IMR-90 (cell line): Measurements from ENCODE around the gene AAR2. TPM values are rescaled to one million over a fixed set of nuclear protein-coding genes. Genes with fewer than 3 reads are reported as not detected.

Experiments used
- ATAC-seq: fragments of 200-7000 bp; cut with Tn5 transposase; 2 replicates; pipeline ENCODE4 v1.9.1; 2020; ENCODE audit warnings: low read depth, mild to moderate bottlenecking, moderate library complexity
- BruUV-seq: library from RNA; stranded (reverse); fragments of 400-500 nt; replicated peaks from 2 replicates; lab custom pipeline; 2021; lab: Mats Ljungman, UMichigan
- CTCF ChIA-PET: fragments of 300-600 bp; formaldehyde crosslinking; extraction: SDS; loops from one replicate; lab custom pipeline; 2021; ENCODE audit warnings: antibody characterized with exemption; lab: Yijun Ruan, JAX
- POLR2A ChIA-PET: fragments of 300-600 bp; sonication (Branson Sonifier 250); formaldehyde crosslinking; loops from one replicate; lab custom pipeline; 2022; ENCODE audit warnings: antibody characterized with exemption; ENCODE audit not compliant: unreplicated experiment; lab: Charles Lee
- DNase-seq: peaks from one replicate; pipeline ENCODE4 v3.0.0; 2013
- H2AFZ ChIP-seq: replicated peaks from 2 replicates; pipeline ENCODE3; 2013; ENCODE audit warnings: low read length, mild to moderate bottlenecking; ENCODE audit not compliant: poor library complexity
- H2AK5ac ChIP-seq: 2 replicates; pipeline ENCODE4 v1.6.1; 2013; ENCODE audit warnings: low read depth, low read length, inconsistent platforms
- H2AK9ac ChIP-seq: replicated peaks from 2 replicates; pipeline ENCODE3; 2013; ENCODE audit warnings: mild to moderate bottlenecking, low read depth, low read length, moderate library complexity; ENCODE audit not compliant: poor library complexity
- H2BK120ac ChIP-seq: 2 replicates; pipeline ENCODE4 v1.6.1; 2013; ENCODE audit warnings: low read depth, low read length, inconsistent platforms
- H2BK15ac ChIP-seq: 3 replicates; pipeline ENCODE4 v1.6.1; 2013; ENCODE audit warnings: low read depth, low read length, inconsistent platforms
- H2BK20ac ChIP-seq: 2 replicates; pipeline ENCODE4 v1.6.1; 2013; ENCODE audit warnings: low read depth, mild to moderate bottlenecking, inconsistent platforms, low read length, moderate library complexity
- H2BK5ac ChIP-seq: 2 replicates; pipeline ENCODE4 v1.6.1; 2013; ENCODE audit warnings: mild to moderate bottlenecking, low read depth, low read length, inconsistent platforms; ENCODE audit not compliant: poor library complexity, severe bottlenecking
- H3K14ac ChIP-seq: replicated peaks from 2 replicates; pipeline ENCODE4 v1.6.1; 2013; ENCODE audit warnings: low read depth, low read length, inconsistent platforms
- H3K18ac ChIP-seq: 2 replicates; pipeline ENCODE4 v1.6.1; 2013; ENCODE audit warnings: low read depth, low read length, control low read depth
- H3K23ac ChIP-seq: 2 replicates; pipeline ENCODE4 v1.6.1; 2013; ENCODE audit warnings: low read depth, low read length, inconsistent platforms
- H3K27ac ChIP-seq: 2 replicates; pipeline ENCODE4 v1.5.1; 2013; ENCODE audit warnings: mild to moderate bottlenecking, control low read depth, low read length; ENCODE audit not compliant: insufficient read depth
- H3K27me3 ChIP-seq: 2 replicates; pipeline ENCODE4 v1.6.1; 2013; ENCODE audit warnings: low read length; ENCODE audit not compliant: control insufficient read depth, insufficient read depth
- H3K36me3 ChIP-seq: 2 replicates; pipeline ENCODE4 v1.6.1; 2013; ENCODE audit warnings: low read length, mixed read lengths; ENCODE audit not compliant: control insufficient read depth, insufficient read depth
- H3K4ac ChIP-seq: 2 replicates; pipeline ENCODE4 v1.6.1; 2013; ENCODE audit warnings: low read depth, low read length, inconsistent platforms
- H3K4me1 ChIP-seq: 2 replicates; pipeline ENCODE4 v1.6.1; 2013; ENCODE audit warnings: low read length, mixed read lengths; ENCODE audit not compliant: control insufficient read depth, insufficient read depth
- H3K4me2 ChIP-seq: 2 replicates; pipeline ENCODE4 v1.6.1; 2013; ENCODE audit warnings: low read depth, mild to moderate bottlenecking, control low read depth, low read length, moderate library complexity
- H3K4me3 ChIP-seq: 2 replicates; pipeline ENCODE4 v1.5.1; 2013; ENCODE audit warnings: low read depth, mild to moderate bottlenecking, control low read depth, low read length, moderate library complexity; ENCODE audit not compliant: insufficient read depth
- H3K56ac ChIP-seq: 2 replicates; pipeline ENCODE4 v1.6.1; 2013; ENCODE audit warnings: low read length, inconsistent platforms; ENCODE audit not compliant: insufficient read depth; ENCODE audit errors: extremely low read depth
- H3K79me1 ChIP-seq, 2 experiments: 2 replicates each; pipeline ENCODE4 v1.6.1; 2013; ENCODE audit warnings: low read length in 2 of 2, inconsistent platforms in 1 of 2, low read depth in 1 of 2
- H3K9ac ChIP-seq: 2 replicates; pipeline ENCODE4 v1.6.1; 2013; ENCODE audit warnings: low read depth, low read length, control low read depth
- H3K9me1 ChIP-seq: 2 replicates; pipeline ENCODE4 v1.6.1; 2013; ENCODE audit warnings: low read length, inconsistent platforms; ENCODE audit not compliant: insufficient read depth
- H3K9me3 ChIP-seq: 2 replicates; pipeline ENCODE4 v1.6.1; 2013; ENCODE audit warnings: low read length; ENCODE audit not compliant: control insufficient read depth, insufficient read depth
- H4K20me1 ChIP-seq: 2 replicates; pipeline ENCODE4 v1.6.1; 2013; ENCODE audit warnings: low read length, inconsistent platforms; ENCODE audit not compliant: insufficient read depth
- H4K5ac ChIP-seq: 2 replicates; pipeline ENCODE4 v1.6.1; 2013; ENCODE audit warnings: mild to moderate bottlenecking, low read depth, low read length, control low read depth
- H4K8ac ChIP-seq, 2 experiments: 2 replicates each; pipeline ENCODE4 v1.6.1; 2013; ENCODE audit warnings: low read depth in 2 of 2, low read length in 2 of 2, control low read depth in 1 of 2, inconsistent platforms in 1 of 2
- H4K91ac ChIP-seq: 2 replicates; pipeline ENCODE4 v1.6.1; 2013; ENCODE audit warnings: low read depth, low read length, inconsistent platforms; ENCODE audit not compliant: insufficient read depth
- BHLHE40 ChIP-seq: fragments of 150-350 bp; IDR thresholded peaks from 2 replicates; pipeline ENCODE4 v1.6.1; 2016; ENCODE audit warnings: mild to moderate bottlenecking, low read depth, low read length
- CEBPB ChIP-seq: IDR thresholded peaks from 2 replicates; pipeline ENCODE4 v1.6.1; 2012; ENCODE audit warnings: low read depth, low read length, improper control_type of control experiment
- CHD1 ChIP-seq: IDR thresholded peaks from 2 replicates; pipeline ENCODE4 v1.6.1; 2012; ENCODE audit warnings: low read depth, low read length, improper control_type of control experiment
- CTCF ChIP-seq: conservative IDR thresholded peaks from 2 replicates; pipeline ENCODE4 v1.5.1; 2012; ENCODE audit warnings: mild to moderate bottlenecking, low read depth, low read length, improper control_type of control experiment
- ELK1 ChIP-seq: fragments of 150-350 bp; IDR thresholded peaks from 2 replicates; pipeline ENCODE4 v1.6.1; 2016; ENCODE audit warnings: low read depth, mild to moderate bottlenecking, low read length, moderate library complexity, borderline replicate concordance
- FOS ChIP-seq: fragments of 150-350 bp; IDR thresholded peaks from 2 replicates; pipeline ENCODE4 v1.6.1; 2016; ENCODE audit warnings: low read depth, low read length
- MAFK ChIP-seq: IDR thresholded peaks from 2 replicates; pipeline ENCODE4 v1.6.1; 2012; ENCODE audit warnings: low read depth, low read length, improper control_type of control experiment
- MAZ ChIP-seq: IDR thresholded peaks from 2 replicates; pipeline ENCODE4 v1.6.1; 2012; ENCODE audit warnings: low read depth, mild to moderate bottlenecking, low read length, improper control_type of control experiment, moderate library complexity, borderline replicate concordance
- MXI1 ChIP-seq: IDR thresholded peaks from 2 replicates; pipeline ENCODE4 v1.6.1; 2012; ENCODE audit warnings: low read depth, mild to moderate bottlenecking, low read length, moderate library complexity, borderline replicate concordance
- NFE2L2 ChIP-seq: fragments of 150-350 bp; IDR thresholded peaks from 2 replicates; pipeline ENCODE4 v1.6.1; 2016; ENCODE audit warnings: low read depth, mild to moderate bottlenecking, low read length
- POLR2A ChIP-seq: IDR thresholded peaks from 2 replicates; pipeline ENCODE4 v1.6.1; 2012; ENCODE audit warnings: mild to moderate bottlenecking, low read depth, low read length
- RAD21 ChIP-seq: IDR thresholded peaks from 2 replicates; pipeline ENCODE4 v1.6.1; 2012; ENCODE audit warnings: low read length, improper control_type of control experiment
- RFX5 ChIP-seq: IDR thresholded peaks from 2 replicates; pipeline ENCODE4 v1.8.0; 2012; ENCODE audit warnings: low read depth, mild to moderate bottlenecking, low read length, moderate library complexity
- SMC3 ChIP-seq: fragments of 150-350 bp; IDR thresholded peaks from 2 replicates; pipeline ENCODE4 v1.6.1; 2016; ENCODE audit warnings: low read depth, mild to moderate bottlenecking, antibody characterized with exemption, low read length, moderate library complexity
- WGBS, 2 experiments: methylation state at CpG; one replicate each; pipeline versions ENCODE4 v1.1.5 to v1.1.7; 2013; ENCODE audit warnings: missing lambda C conversion rate in 2 of 2; ENCODE audit not compliant: insufficient read length in 1 of 2; ENCODE audit errors: extremely low coverage in 2 of 2; 5-methylcytosine and 5-hydroxymethylcytosine counted together
- dilution Hi-C: fragments of 300-500 bp; cut with HindIII; formaldehyde crosslinking; loops from one replicate; pipeline ENCODE4 v1.14.3; 2018; ENCODE audit warnings: low sequenced_read_pairs; ENCODE audit not compliant: unreplicated experiment
- in situ Hi-C: fragments of 300-500 bp; cut with MboI; formaldehyde crosslinking; loops from 3 replicates; pipeline ENCODE4 v1.14.3; 2019; ENCODE audit warnings: low sequenced_read_pairs, inconsistent platforms, mixed read lengths
- intact Hi-C: fragments of 100-400 bp; cut with micrococcal nuclease; formaldehyde crosslinking; loops from 2 replicates; pipeline ENCODE4 v1.10.0; 2022
- polyA plus RNA-seq, 3 experiments: library from polyadenylated mRNA; depleted of rRNA; stranded (reverse); fragments of >200 nt; gene quantifications; 2 replicates each; pipeline ENCODE4 v1.2.3, GENCODE V29; 2012; ENCODE audit warnings: low replicate concordance in 1 of 3
- total RNA-seq: library from RNA; depleted of rRNA; stranded (reverse); fragments of >200 nt; gene quantifications from 2 replicates; pipeline ENCODE4 v1.2.3, GENCODE V29; 2012

AAR2 gene
- total and polyA plus RNA-seq, 2 of the 4 experiments (the other 2 are of a cell fraction), result 28.2 to 35.8 TPM

- no peak overlapping the region for H3K27ac ChIP-seq
- CTCF ChIA-PET, result interaction anchor here (0.6 to 0.9 kb wide), 2 partner anchors 166 to 186 kb away, joined by 3 read pairs; no protein-coding TSS in a partner anchor
- H2BK5ac ChIP-seq, result no peak overlapping the region
- no peak overlapping the region for H2BK20ac ChIP-seq
- POLR2A ChIA-PET, result no interaction called here
- H3K4me2 ChIP-seq, result no peak overlapping the region
- H3K4me1 ChIP-seq, result no peaks in the 10 kb centered on the region
- H4K20me1 ChIP-seq, result no peaks in the 10 kb centered on the region
- no peak overlapping the region for H4K5ac ChIP-seq
- H3K4me3 ChIP-seq, result no peak overlapping the region
- TF ChIP-seq CEBPB (no peak), MAFK (no peak), CHD1 (no peak), POLR2A (no peak), BHLHE40 (no peak), CTCF (peak; percentile 35), FOS (no peak), RFX5 (no peak), ELK1 (no peak), RAD21 (peak; percentile 39; the same call in 1 of the 2 replicates), NFE2L2 (no peak), MAZ (no peak), SMC3 (peak; percentile 38; the same call in 1 of the 2 replicates), MXI1 (no peak)
- dilution Hi-C loops, result no loop called here
- ATAC-seq (peak; percentile 42; the same call in 1 of the 2 replicates), DNase-seq (peak; percentile 16)
- H3K27me3 ChIP-seq, result peaks cover 53% of the 10 kb centered on the region
- no peak overlapping the region for H4K8ac ChIP-seq
- no peak overlapping the region for H3K4ac ChIP-seq
- no peak overlapping the region for H3K9ac ChIP-seq
- H2BK15ac ChIP-seq, result no peak overlapping the region
- H2BK120ac ChIP-seq, result no peak overlapping the region
- H3K36me3 ChIP-seq, result no peaks in the 10 kb centered on the region
- 62% methylated on average over 4 of the region's 12 CpGs; no CpG with 5 or more reads in 1 of the 2 experiments for WGBS, 2 experiments
- no peaks in the 10 kb centered on the region for H3K9me1 ChIP-seq
- H4K91ac ChIP-seq, result no peak overlapping the region
- no peak overlapping the region for H3K56ac ChIP-seq
- H3K9me3 ChIP-seq, result no peaks in the 10 kb centered on the region
- no peaks in the 10 kb centered on the region for H3K79me1 ChIP-seq
- no peak overlapping the region for H3K23ac ChIP-seq
- H2AFZ ChIP-seq, result no peak overlapping the region
- intact Hi-C loops, result loop anchor here (1.0 kb wide), 1 partner anchor 166 kb away; no protein-coding TSS in a partner anchor
- no peak overlapping the region for H3K14ac ChIP-seq
- no peak overlapping the region for H3K18ac ChIP-seq
- H2AK5ac ChIP-seq, result no peak overlapping the region
- no peak overlapping the region for H2AK9ac ChIP-seq
- no TSS peak for BruUV-seq
- in situ Hi-C loops, result no loop called here
These were observed 37.3 kb downstream of the AAR2 start for GRCh38 chr20:36273414-36274180.
